ENCODE measurements around the gene TRPM5. TPM values are rescaled to one million over a fixed set of nuclear protein-coding genes. Genes with fewer than 3 reads are reported as not detected.

Gene TRPM5
- total and polyA plus RNA-seq, 2 of the 8 experiments (the other 6 are each of a cell fraction or from before 2014, with no cell fraction given) = 0.02 TPM; not detected in 1

DNA sequence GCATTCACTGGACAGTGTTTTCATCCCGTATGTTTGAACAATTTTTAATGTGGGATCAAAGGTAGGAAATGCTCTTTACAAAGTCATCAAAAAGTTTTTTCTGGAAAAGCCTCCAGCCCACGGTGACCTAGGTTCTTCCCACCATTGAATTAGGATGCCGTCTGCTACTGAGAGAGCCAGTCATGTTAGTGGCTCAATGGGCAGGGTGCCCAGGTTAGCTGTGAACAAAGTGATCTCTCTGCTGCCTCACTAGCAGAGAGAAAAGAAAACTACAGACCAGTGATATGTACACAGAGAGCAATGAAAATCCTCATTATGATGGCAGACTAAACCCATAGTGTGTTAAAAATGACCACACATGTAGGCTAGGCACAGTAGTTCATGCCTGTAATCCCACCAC is 32.9 kb upstream of the TRPM5 start (continued):
- TF ChIP-seq RXRA (IDR thresholded peaks at IDR 0.05; ENCODE audit: insufficient read depth, low read depth, low read length) (no peak), EZH2 (IDR thresholded peaks at IDR 0.05; ENCODE audit: low read depth, low read length, severe bottlenecking) (no peak)
- TF ChIP-seq, protein P1, sequence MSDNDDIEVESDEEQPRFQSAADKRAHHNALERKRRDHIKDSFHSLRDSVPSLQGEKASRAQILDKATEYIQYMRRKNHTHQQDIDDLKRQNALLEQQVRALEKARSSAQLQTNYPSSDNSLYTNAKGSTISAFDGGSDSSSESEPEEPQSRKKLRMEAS (IDR thresholded peaks at IDR 0.05) = no peak

Data from H1 (cell line).